Measurements from ENCODE around the gene IQSEC3. TPM values are rescaled to one million over a fixed set of nuclear protein-coding genes. Genes with fewer than 3 reads are reported as not detected.
A peak's percentile ranks its signal among the peaks of the same experiment; 100 is the strongest.

Gene IQSEC3
- total and polyA plus RNA-seq, 2 of the 13 experiments (the other 11 are each of a cell fraction or from before 2014, with no cell fraction given): not detected

DNA sequence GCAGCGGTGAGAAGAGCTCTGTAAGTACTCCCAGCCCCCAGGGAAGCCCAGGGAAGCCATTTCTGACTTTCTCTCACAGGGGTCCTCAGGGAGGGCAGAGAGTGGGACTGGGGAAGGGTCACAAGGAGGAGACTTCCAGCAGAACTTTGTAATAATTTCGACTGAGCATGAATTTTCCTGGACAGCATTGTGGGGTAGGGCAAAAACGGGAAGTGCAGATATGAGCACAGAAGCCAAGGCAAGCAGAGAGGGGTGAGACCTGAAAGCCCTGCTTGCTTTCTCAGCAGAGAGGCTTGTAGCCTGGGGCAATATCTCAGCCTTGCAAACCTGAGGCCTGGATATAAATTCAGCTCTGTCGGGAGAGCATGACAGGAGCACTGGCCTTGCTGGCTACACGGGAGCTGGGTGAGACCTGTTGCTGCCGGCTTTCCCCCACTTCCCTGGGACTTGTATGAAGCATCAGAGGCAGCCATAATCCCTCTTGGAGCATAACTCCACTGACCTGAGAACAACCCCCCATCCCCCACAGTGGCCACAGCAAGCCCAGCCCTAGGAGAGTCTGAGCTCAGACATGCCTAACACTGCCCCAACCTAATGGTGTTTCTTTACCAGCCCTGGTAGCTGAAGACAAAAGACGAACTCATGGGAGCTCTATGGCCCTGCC is 9.8 kb upstream of the IQSEC3 start:
- POLR2A ChIA-PET: no interaction called here
- in situ Hi-C loops (cut with HindIII; ENCODE audit: extremely low pct_ligation_motif_present, low pct_unique_long_range_greater_than_20kb) (no loop called here), intact Hi-C loops (cut with micrococcal nuclease; ENCODE audit: unreplicated experiment) (no loop called here)
- Histone ChIP-seq H4K20me1 (ENCODE audit: insufficient read depth, low read length) (no peaks in the 10 kb centered on the region), H3K9ac (ENCODE audit: insufficient read depth, low read depth, low read length) (no peak overlapping the region), H2AFZ (ENCODE audit: low read length) (no peak overlapping the region), H3K79me2 (ENCODE audit: insufficient read depth, low read length) (no peaks in the 10 kb centered on the region), H3K4me2 (ENCODE audit: low read depth, low read length) (no peak overlapping the region), H3K27ac (ENCODE audit: extremely low read length, insufficient read depth, low read length) (no peak overlapping the region), H3K36me3 (replicated peaks in 1 of 2; ENCODE audit: control insufficient read depth in 1 of 2, insufficient read depth in 2 of 2, low read length in 2 of 2) (no peaks in the 10 kb centered on the region), H3K4me1 (ENCODE audit: insufficient read depth, low read length) (no peaks in the 10 kb centered on the region), H3K27me3 (ENCODE audit: control insufficient read depth in 1 of 2, insufficient read depth in 2 of 2, low read length in 2 of 2) (peaks cover 6 to 47% of the 10 kb centered on the region in 2 experiments; a peak in 4 of 5 replicates), H3K9me3 (ENCODE audit: low read length) (no peaks in the 10 kb centered on the region), H3K4me3 (replicated peaks in 1 of 3; ENCODE audit: insufficient read depth in 1 of 3, low read depth in 2 of 3, low read length in 3 of 3) (no peak overlapping the region)
- FAIRE-seq (no peak), DNase-seq (ENCODE audit: low spot score) (no peak), ATAC-seq (no peak; the same call in 1 of the 3 replicates)
- BruUV-seq (replicated peaks): no TSS peak
- CTCF ChIA-PET (ENCODE audit: low intra/inter-chr PET ratio, low total read pairs): no interaction called here
- TF ChIP-seq ZNF816 (CRISPR knock-in tag; IDR thresholded peaks at IDR 0.05; ENCODE audit: borderline replicate concordance) (no peak), CBX1 (IDR thresholded peaks at IDR 0.05; ENCODE audit: low read depth) (no peak), MZF1 (CRISPR knock-in tag; IDR thresholded peaks at IDR 0.05; ENCODE audit: borderline replicate concordance) (no peak), ZNF747 (CRISPR knock-in tag; IDR thresholded peaks at IDR 0.05; ENCODE audit: borderline replicate concordance) (no peak), NR2C2 (CRISPR knock-in tag; IDR thresholded peaks at IDR 0.05; ENCODE audit: borderline replicate concordance) (no peak), ZNF674 (CRISPR knock-in tag; IDR thresholded peaks at IDR 0.05; ENCODE audit: low read depth) (no peak), DNMT3B (CRISPR knock-in tag; conservative IDR thresholded peaks at IDR 0.05) (no peak), ZIK1 (CRISPR knock-in tag; IDR thresholded peaks at IDR 0.05; ENCODE audit: borderline replicate concordance, low read depth) (no peak), RBM22 (optimal IDR thresholded peaks at IDR 0.05; ENCODE audit: low read length) (no peak), ZFP37 (CRISPR knock-in tag; IDR thresholded peaks at IDR 0.05; ENCODE audit: borderline replicate concordance) (no peak), MED8 (CRISPR knock-in tag; IDR thresholded peaks at IDR 0.05; ENCODE audit: insufficient replicate concordance) (peak; percentile 25)
- TF ChIP-seq, protein P1, sequence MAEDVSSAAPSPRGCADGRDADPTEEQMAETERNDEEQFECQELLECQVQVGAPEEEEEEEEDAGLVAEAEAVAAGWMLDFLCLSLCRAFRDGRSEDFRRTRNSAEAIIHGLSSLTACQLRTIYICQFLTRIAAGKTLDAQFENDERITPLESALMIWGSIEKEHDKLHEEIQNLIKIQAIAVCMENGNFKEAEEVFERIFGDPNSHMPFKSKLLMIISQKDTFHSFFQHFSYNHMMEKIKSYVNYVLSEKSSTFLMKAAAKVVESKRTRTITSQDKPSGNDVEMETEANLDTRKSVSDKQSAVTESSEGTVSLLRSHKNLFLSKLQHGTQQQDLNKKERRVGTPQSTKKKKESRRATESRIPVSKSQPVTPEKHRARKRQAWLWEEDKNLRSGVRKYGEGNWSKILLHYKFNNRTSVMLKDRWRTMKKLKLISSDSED (CRISPR knock-in tag; IDR thresholded peaks at IDR 0.05): 0 out of 2 replicates have a peak, but pooled peaks have one; percentile 24
- TF ChIP-seq, protein P2, sequence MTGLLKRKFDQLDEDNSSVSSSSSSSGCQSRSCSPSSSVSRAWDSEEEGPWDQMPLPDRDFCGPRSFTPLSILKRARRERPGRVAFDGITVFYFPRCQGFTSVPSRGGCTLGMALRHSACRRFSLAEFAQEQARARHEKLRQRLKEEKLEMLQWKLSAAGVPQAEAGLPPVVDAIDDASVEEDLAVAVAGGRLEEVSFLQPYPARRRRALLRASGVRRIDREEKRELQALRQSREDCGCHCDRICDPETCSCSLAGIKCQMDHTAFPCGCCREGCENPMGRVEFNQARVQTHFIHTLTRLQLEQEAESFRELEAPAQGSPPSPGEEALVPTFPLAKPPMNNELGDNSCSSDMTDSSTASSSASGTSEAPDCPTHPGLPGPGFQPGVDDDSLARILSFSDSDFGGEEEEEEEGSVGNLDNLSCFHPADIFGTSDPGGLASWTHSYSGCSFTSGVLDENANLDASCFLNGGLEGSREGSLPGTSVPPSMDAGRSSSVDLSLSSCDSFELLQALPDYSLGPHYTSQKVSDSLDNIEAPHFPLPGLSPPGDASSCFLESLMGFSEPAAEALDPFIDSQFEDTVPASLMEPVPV (CRISPR knock-in tag; IDR thresholded peaks at IDR 0.05): no peak
- TF ChIP-seq, protein P3, sequence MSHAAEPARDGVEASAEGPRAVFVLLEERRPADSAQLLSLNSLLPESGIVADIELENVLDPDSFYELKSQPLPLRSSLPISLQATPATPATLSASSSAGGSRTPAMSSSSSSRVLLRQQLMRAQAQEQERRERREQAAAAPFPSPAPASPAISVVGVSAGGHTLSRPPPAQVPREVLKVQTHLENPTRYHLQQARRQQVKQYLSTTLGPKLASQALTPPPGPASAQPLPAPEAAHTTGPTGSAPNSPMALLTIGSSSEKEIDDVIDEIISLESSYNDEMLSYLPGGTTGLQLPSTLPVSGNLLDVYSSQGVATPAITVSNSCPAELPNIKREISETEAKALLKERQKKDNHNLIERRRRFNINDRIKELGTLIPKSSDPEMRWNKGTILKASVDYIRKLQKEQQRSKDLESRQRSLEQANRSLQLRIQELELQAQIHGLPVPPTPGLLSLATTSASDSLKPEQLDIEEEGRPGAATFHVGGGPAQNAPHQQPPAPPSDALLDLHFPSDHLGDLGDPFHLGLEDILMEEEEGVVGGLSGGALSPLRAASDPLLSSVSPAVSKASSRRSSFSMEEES (CRISPR knock-in tag; IDR thresholded peaks at IDR 0.05): no peak
- TF ChIP-seq, protein P4, sequence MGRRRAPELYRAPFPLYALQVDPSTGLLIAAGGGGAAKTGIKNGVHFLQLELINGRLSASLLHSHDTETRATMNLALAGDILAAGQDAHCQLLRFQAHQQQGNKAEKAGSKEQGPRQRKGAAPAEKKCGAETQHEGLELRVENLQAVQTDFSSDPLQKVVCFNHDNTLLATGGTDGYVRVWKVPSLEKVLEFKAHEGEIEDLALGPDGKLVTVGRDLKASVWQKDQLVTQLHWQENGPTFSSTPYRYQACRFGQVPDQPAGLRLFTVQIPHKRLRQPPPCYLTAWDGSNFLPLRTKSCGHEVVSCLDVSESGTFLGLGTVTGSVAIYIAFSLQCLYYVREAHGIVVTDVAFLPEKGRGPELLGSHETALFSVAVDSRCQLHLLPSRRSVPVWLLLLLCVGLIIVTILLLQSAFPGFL (CRISPR knock-in tag; IDR thresholded peaks at IDR 0.05): no peak
- 14% methylated on average over 7 of the region's 7 CpGs for WGBS (ENCODE audit: low lambda C conversion rate)
